Ascending aorta (tissue), 2 donors: ENCODE measurements around the gene TBCB. TPM values are rescaled to one million over a fixed set of nuclear protein-coding genes. Genes with fewer than 3 reads are reported as not detected.

Experiments
- DNase-seq, 2 donors: peaks; one replicate each; pipeline ENCODE4 v3.0.0-alpha.2; 2019; ENCODE audit warnings: low spot score in 2 of 2
- H3K27ac ChIP-seq, 2 donors: fragments of 200-600 bp; sonication (generic); one replicate each; pipeline ENCODE4 v1.5.1; 2016 to 2017; ENCODE audit warnings: mild to moderate bottlenecking in 1 of 2
- H3K27me3 ChIP-seq: fragments of 200-600 bp; sonication (generic); one replicate; pipeline ENCODE4 v1.5.1; 2017
- H3K36me3 ChIP-seq, 2 donors: fragments of 200-600 bp; sonication (generic); one replicate each; pipeline ENCODE4 v1.5.1; 2016
- H3K4me1 ChIP-seq, 2 donors: fragments of 200-600 bp; sonication (generic); one replicate each; pipeline ENCODE4 v1.5.1; 2016 to 2017; ENCODE audit warnings: mild to moderate bottlenecking in 1 of 2
- H3K4me3 ChIP-seq, 2 donors: fragments of 200-600 bp; sonication (generic); one replicate each; pipeline ENCODE4 v1.5.1; 2016 to 2017; ENCODE audit warnings: mild to moderate bottlenecking in 1 of 2
- H3K9me3 ChIP-seq, 2 donors: fragments of 200-600 bp; sonication (generic); one replicate each; pipeline ENCODE4 v1.5.1; 2016
- CTCF ChIP-seq, 3 experiments: fragments of 200-600 bp in 2 of 3; fragments of 450-650 bp in 1 of 3; sonication (generic) in 2 of 3; IDR thresholded peaks; one replicate each; pipeline ENCODE4 v1.5.1; 2016 to 2019; ENCODE audit warnings: antibody characterized with exemption in 3 of 3, mild to moderate bottlenecking in 1 of 3, moderate library complexity in 1 of 3
- intact Hi-C: fragments of 100-400 bp; cut with DNase I; formaldehyde crosslinking; loops from one replicate; pipeline ENCODE4 v1.15.1; 2023
- total RNA-seq: library from RNA; depleted of rRNA; stranded (reverse); fragments of >200 nt; gene quantifications from one replicate; pipeline ENCODE4 v1.1.0, GENCODE V29; 2016

TBCB gene
- total RNA-seq, 1 donor from 2014 or later: 129 TPM

GRCh38 chr19:36110487-36111199 is 4.6 kb upstream of the TBCB start, which contains the start of gene OVOL3:
Gene OVOL3, plus strand, starts transcription at chr19:36111143. Its CDS starts 60 bp downstream, at chr19:36111203.
- DNase-seq: no peak
- Histone ChIP-seq H3K36me3 (peaks cover 9 to 17% of the 10 kb centered on the region in 2 donors), H3K9me3 (no peaks in the 10 kb centered on the region), H3K4me1 (peaks cover 0 to 6% of the 10 kb centered on the region in 2 donors), H3K4me3 (no peak within 1 kb of the TSS), H3K27me3 (no peaks in the 10 kb centered on the region), H3K27ac (no peak within 1 kb of the TSS)
- TF ChIP-seq CTCF (IDR thresholded peaks at IDR 0.05): no peak
- intact Hi-C loops: loop anchor here (10.0 kb wide), 2 partner anchors 366 to 464 kb away; partner anchors contain the start of genes IGFLR1, LIN37, PSENEN and U2AF1L4

GRCh38 chr19:36111200-36111539 is 4.1 kb upstream of the TBCB start:
- peaks cover 9 to 17% of the 10 kb centered on the region in 2 donors for H3K36me3 ChIP-seq
- intact Hi-C loops: loop anchor here (10.0 kb wide), 2 partner anchors 366 to 464 kb away; partner anchors contain the start of genes IGFLR1, LIN37, PSENEN and U2AF1L4
- H3K4me3 ChIP-seq: no peak overlapping the region

GRCh38 chr19:36112678-36113077 is 2.6 kb upstream of the TBCB start:
- H3K36me3 ChIP-seq: peaks cover 13 to 22% of the 10 kb centered on the region in 2 donors
- no peaks in the 10 kb centered on the region for H3K27me3 ChIP-seq
- TF ChIP-seq CTCF (IDR thresholded peaks at IDR 0.05): no peak
- peaks cover 6 to 17% of the 10 kb centered on the region in 2 donors for H3K4me1 ChIP-seq
- H3K9me3 ChIP-seq: no peaks in the 10 kb centered on the region
- H3K4me3 ChIP-seq: no peak overlapping the region
- DNase-seq: no peak
- no peak overlapping the region for H3K27ac ChIP-seq
- intact Hi-C loops: loop anchor here (10.0 kb wide), 2 partner anchors 368 to 462 kb away; partner anchors contain the start of genes IGFLR1, LIN37, PSENEN and U2AF1L4

More at GRCh38 chr19:36111200-36111539, 4.1 kb upstream of the TBCB start:
- Histone ChIP-seq H3K9me3 (no peaks in the 10 kb centered on the region), H3K4me1 (peaks cover under 1 to 10% of the 10 kb centered on the region in 2 donors), H3K27me3 (no peaks in the 10 kb centered on the region), H3K27ac (no peak overlapping the region)
- DNase-seq: no peak
- TF ChIP-seq CTCF (IDR thresholded peaks at IDR 0.05): no peak

GRCh38 chr19:36113425-36113824 is 1.8 kb upstream of the TBCB start:
- H3K4me3 ChIP-seq: peak overlapping the region; percentile 56 to 70
- no peaks in the 10 kb centered on the region for H3K27me3 ChIP-seq
- no peak for TF ChIP-seq CTCF (IDR thresholded peaks at IDR 0.05)
- intact Hi-C loops: loop anchor here (10.0 kb wide), 2 partner anchors 369 to 461 kb away; partner anchors contain the start of genes IGFLR1, LIN37, PSENEN and U2AF1L4
- DNase-seq: no peak
- H3K36me3 ChIP-seq: peaks cover 17 to 29% of the 10 kb centered on the region in 2 donors
- H3K27ac ChIP-seq: no peak overlapping the region
- peaks cover 6 to 17% of the 10 kb centered on the region in 2 donors for H3K4me1 ChIP-seq
- no peaks in the 10 kb centered on the region for H3K9me3 ChIP-seq

- TF ChIP-seq CTCF (IDR thresholded peaks at IDR 0.05): no peak
- H3K27me3 ChIP-seq: no peaks in the 10 kb centered on the region
- no peaks in the 10 kb centered on the region for H3K9me3 ChIP-seq
- intact Hi-C loops: loop anchor here (2.0 to 10.0 kb wide), 3 partner anchors 119 to 461 kb away; partner anchors contain the start of genes IGFLR1, LIN37, PSENEN and SDHAF1
- DNase-seq: peak in 1 of 2 donors; percentile 70
- H3K4me3 ChIP-seq: peak overlapping the region; percentile 56 to 70
- H3K27ac ChIP-seq: peak overlapping the region; percentile 80 to 84
- H3K36me3 ChIP-seq: peaks cover 23 to 36% of the 10 kb centered on the region in 2 donors
- peaks cover 6 to 17% of the 10 kb centered on the region in 2 donors for H3K4me1 ChIP-seq
These were observed 1.2 kb upstream of the TBCB start for GRCh38 chr19:36113894-36114720.
